Hypothalamus (tissue), 51 donors: ENCODE measurements around the gene MAP3K4.

ENCODE experiments used
- DNase-seq, 51 donors: peaks; one replicate each; lab custom pipeline; 2025; lab: John Stamatoyannopoulos, UW

Gene MAP3K4

DNA sequence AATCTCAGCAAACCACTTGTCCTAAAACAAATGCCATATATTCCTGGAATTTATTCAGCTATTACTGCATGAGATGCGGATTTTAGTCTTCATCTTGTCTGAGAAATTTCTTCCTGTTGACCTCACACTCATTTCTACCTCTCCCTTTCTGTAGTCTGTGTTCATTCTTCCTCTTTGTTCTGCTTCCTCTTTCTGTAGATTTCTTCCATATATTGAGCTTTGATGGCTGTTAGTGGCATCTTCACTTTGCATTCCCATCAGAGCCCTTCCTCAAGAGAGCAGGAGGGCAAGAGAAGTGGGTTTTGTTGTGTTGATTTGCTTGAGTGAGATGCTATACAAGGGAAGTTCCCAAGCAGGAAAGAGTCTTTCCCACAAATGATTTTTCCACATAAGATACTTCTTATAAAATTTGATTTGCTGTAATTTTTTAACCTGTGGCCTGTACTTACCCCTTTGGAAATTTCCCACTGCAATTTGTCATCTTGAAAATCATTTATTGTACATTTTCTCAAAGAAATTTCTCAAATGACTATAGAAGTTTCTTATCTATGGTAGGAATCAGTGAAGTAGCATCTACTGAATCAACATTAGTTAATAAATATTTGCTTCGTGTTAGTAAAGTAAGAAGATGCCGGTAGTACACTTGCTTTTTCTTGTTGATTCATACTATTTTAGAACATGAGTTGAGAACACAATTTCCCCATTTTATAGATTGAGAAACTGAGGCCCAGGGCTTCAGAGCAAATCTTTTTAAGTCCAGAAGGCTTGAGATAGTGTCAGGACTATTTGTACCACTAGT is 43.8 kb downstream of the MAP3K4 start:
- no peak for DNase-seq

DNA sequence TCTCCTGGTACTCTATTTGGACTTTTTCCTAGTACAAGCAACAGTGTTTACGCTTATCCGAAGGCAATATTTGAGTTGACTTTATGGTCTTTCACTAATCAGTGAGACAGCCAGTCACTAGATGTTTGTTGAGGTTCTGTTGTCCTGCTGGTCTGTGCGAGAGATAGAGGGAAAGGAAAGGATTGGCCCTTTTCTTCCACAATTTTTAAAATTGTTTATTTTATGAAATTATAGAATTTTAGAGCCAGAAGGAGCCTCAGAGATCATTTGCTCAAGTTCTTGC is 44.4 kb downstream of the MAP3K4 start:
- DNase-seq: no peak

DNA sequence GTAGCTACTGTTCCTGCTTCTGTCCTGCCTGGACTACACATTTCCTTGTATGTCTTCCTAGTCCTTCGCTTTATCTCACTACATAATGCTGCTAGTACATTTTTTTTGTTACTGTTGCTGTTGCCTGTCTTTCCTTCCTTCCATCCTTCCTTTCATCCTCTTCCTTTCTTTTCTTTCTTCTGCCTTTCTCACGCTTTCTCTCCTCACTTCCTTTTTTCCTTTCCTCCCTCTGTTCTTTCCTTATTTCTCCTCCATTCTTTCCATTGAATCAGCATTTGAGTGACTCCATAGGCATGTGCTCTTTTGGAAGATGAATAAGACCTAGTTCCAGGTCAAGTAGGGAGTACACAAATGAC is 46.3 kb downstream of the MAP3K4 start:
- DNase-seq: no peak

DNA sequence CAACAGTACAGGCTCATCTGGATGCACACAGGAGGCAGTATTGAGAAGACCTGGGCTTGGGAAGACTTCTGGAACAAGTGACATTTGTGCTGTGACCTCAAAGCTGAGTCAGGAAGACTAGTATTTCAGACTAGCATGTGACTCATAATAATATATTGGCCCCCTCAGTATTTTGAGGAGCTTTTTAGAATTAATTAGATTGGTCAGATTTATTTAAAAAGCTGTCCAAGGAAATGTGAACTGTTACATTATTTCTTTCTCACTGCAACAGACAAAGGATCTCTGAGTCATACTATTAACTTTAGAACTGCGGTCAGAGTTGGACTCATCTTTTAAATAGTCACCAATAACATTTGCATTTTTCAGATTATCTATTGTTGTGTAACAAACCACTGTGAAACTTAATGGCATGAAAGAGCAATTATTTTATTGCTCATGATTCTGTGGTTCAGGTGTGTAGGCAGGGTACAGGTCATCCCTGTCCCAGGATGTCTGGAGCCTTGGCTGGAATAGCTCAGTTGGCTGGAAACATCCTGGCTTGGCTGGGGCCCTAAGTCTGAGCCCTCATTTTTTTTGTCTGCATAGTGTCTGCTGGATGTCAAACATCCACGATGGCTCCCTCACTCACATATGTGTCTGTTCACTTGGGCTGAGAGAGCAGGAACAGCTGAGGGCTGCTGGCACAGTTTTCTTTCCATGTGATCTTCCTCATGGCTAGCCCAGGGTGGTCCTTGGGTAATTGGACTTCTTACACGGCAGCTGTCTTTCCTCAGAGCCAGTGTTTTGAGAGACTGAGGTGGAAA is 46.9 kb downstream of the MAP3K4 start:
- peak in 1 of 51 donors; percentile 2 for DNase-seq

DNA sequence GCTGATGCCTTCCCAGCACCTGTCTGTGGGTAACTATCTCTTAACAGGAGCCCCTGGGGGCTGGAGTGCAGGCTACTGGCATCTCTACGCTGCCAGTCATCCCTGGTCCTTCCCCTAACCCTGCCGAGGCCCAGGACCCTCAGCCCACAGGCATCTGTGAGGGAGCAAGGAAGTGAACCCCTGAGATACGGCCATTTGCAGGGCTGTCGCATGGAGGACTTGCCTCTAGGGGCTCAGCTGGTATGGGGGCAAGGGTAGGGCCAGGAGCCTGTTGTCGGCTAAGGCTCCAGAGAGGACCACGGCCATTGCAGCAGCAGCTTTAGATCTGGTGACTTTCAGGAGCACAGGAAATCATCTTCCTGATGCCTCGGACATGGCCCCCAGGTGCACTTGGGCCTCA is 49.7 kb downstream of the MAP3K4 start:
- no peak for DNase-seq

DNA sequence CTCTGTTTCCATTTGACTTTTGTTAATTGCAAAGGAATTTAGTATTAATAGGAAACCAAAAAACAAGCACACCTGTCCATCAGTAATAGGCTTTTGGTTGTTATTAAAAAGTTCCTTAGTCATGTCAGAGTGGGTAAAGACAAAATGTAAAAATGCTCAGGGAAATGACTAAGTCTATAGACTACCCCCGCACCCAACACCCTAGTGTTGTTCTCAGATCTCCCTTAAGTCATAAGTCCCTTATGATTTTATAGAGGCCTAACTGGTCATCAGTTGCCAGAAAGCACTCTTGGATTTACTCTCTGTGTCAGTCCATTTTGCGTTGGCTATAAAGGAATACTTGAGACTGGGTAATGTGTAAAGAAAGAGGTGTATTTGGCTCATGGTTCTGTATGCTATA is 52.8 kb downstream of the MAP3K4 start:
- no peak for DNase-seq

DNA sequence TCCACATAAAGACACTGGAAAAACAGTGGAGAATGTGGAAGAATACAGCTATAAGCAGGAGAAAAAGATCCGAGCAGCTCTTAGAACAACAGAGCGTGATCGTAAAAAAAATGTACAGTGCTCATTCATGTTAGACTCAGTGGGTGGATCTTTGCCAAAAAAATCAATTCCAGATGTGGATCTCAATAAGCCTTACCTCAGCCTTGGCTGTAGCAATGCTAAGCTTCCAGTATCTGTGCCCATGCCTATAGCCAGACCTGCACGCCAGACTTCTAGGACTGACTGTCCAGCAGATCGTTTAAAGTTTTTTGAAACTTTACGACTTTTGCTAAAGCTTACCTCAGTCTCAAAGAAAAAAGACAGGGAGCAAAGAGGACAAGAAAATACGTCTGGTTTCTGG is 57.1 kb downstream of the MAP3K4 start:
- DNase-seq: no peak

DNA sequence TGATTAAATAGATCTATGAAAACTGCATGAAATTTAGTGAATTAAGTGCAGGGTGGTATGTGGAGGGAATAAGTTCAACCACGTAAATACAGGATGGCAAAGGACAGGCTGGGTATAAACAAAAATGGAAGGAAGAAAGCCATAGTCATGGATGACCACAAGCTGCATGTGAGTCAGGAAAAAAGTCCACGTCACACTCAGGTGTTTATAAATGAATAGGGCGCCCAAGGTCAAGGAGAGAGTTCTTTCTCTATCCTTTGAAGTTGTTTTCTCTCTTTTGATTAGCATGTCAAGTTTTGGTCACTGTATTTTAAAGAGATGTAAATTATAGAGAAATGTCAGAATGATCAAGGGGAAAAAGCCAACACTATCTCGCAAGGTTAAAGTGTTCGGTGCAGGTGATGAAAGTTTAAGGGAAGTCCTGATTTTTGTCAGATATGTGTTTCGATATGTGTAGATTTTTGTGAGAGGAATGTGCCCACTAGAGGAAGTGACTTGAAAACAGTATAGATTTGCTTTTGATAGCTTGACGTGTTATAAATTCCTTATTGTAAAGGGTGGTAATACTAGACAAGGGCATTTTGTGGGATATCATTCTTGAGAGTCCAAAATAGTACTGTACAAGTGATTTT is 58.7 kb downstream of the MAP3K4 start:
- DNase-seq: no peak

DNA sequence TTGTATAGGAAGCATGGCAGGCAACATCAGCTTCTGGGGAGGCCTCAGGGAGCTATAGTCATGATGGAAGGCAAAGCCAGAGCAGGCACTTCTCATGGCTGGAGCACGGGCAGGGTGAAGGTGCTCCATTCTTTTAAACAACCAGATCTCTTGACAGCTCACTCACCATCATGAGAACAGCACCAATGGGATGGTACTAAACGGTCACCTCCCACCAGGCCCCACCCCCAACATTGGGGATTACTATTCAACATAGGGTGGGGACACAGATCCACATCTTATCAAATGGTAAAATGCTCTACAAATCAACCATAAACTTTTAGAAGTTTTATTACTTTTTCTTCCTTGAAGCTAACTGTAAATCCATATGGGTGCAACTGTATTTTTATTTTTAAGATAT is 61.5 kb downstream of the MAP3K4 start:
- DNase-seq: no peak

DNA sequence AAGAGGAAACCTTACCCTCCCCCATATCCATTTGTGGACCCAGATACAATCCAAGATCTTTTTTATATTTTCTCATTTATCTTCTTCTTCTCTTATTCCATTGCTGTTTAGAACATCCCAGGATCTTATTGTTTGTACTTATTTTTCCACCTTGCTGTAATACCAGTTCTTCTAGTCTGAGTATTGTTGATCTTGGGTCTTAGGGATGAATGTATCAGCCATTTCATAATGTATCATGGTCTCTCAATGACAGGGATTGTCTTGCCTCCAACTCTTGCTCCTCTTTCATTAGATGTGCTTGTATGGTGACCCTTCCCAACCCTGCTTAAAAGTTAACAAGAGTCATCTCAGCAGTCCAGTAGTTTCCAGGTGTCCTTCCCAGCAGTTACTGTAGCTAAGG is 63.3 kb downstream of the MAP3K4 start:
- DNase-seq: no peak

DNA sequence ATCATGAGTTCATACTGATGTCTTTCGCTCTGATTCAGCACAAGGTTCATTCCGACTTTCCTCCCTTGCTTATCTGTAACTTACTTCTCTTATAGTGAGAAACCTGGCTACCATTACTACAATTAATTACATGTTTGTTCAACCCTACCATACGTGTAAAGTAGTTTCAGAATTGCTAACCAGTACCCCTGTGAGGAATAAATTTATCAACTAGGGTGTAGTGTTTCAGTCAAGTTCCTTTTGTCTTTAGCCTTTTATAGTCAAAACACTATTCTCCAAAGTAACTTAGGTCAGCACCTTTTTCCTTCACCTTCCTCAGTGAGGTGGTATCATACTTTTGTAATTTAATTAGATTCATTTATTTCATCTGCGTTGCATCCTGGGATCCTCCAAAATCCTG is 64.9 kb downstream of the MAP3K4 start:
- no peak for DNase-seq

DNA sequence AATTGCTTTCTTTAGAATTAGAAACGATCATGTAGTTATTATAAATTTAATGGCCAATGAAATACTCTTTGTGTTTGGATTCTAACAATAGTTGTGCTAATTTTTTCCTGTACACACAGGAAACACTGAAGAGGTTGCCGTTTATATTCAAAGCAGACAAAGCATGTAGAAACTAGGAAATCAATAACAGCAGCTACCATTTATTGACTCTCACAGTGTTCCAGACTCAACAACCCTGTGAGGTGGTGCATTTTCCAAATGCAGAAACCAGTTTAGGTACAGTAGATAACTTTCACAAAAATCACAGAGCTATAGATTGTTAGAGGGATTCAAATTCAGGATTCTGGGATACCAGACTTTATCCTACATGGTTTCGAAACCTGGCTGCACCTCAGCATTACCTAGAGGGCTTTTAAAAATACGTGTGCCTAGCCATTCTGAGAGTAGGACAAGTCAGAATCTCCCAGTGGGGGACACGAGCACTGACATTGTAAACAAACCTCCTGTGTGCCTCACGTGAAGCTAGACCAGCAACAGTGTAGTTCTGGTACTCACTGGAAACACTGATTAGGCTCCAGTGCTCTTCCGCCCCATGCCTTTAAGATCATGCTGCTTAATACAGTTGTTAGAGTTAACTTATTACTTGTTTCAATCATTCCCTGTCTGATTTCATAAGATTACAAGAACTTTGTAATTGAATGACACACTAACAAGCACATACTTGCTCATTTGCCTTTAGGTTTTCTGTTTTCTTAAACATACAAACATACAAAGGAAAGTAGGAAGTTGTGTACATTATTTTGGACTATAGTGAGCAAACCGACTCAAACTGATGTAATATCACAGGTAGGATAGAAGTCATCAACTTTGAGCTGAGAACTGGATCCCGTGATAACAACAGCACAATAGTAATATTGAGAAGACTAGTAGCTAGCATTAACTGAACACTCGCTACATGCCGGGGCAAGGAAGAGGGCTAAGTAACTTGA is 65.8 kb downstream of the MAP3K4 start:
- DNase-seq: no peak

DNA sequence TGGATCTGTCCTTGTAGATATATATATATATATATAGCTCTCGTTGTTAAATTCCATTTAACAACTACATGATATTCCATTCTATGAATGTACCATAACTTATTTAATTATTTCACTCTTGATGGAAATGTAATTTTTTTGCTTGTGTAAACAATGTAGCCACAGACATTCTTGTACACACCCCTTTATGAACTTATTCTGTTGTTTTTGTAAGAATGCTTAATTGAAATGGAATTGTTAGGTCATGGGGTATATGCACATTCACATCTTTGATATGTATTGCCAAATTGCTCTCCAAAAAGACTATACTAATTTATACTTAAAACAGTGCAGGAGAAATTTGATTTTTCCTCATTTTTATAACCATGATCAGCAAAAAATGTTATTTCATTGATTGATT is 67.2 kb downstream of the MAP3K4 start:
- DNase-seq: no peak

DNA sequence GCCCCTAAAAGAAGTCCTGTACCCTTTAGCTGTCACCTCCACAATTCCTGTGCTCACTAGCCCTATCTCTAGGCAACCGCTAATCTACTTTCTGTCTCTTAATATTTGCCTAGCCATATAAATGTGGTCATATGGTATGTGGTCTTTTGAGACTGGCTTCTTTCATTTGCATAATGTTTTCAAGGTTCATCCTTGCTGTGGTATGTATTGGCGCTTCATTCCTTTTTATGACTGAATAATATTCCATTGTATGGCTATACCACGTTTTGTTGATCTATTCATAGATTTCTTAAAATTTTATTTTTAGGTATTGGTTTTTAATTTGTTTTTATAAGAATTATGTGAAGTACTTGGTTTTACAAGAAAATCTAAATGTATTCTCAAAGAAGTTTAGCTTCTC is 70.0 kb downstream of the MAP3K4 start:
- no peak for DNase-seq

DNA sequence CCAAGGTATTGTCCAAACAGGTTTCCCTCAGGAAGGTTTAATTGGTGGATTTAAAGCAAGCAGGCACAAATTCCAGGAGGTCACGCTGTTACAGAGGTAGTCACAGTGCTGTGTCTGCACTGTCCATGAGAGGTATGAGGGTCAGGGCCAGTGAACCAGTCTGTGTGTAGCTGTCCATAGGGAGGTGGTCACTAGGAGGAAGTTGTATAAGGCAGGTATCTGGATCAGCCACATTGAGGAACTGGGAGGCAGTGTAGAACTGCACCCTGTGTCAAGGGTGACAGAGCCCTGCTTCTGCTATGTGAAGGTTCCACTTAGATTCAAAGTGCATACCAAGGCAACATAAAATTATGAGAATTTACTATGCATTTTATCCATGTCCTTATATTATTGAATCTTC is 73.3 kb downstream of the MAP3K4 start:
- DNase-seq: no peak

DNA sequence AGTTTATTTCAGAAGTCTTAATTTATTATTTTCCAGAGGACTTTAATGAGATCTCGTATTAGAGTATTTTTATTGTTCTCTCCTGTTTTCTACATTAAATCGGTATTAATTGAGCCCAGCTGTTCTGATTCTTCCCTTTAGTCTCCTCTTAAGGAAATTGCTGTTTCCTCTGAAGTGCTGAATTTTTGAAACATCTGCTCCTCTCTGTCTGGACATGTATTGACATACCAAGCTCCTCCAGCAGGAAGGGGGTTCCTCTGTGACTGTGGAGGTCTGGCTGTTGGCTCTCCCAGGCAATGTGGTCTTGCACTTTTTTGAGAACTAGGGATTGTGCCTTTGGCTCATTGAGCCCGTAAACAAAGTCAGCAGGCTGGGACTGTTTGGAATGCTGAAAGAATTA is 74.9 kb downstream of the MAP3K4 start:
- no peak for DNase-seq

DNA sequence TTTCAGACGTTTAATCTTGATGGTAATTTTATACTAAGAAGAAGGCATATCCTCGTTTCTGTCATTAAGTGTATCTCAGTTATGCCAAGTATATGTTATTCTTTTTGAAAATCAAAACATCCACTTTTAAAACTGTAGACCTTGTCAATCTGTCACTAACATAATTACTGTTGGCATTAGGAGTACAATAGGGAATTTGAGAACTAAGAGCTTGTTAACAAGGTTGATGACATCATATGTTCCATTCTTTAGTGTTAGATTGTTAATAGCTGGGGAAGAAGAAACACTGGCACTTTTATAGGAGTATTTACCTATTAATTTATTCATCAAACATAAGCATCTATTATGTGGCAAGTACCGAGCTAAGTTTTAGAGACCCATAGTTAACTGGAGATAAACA is 76.2 kb downstream of the MAP3K4 start:
- DNase-seq: no peak

DNA sequence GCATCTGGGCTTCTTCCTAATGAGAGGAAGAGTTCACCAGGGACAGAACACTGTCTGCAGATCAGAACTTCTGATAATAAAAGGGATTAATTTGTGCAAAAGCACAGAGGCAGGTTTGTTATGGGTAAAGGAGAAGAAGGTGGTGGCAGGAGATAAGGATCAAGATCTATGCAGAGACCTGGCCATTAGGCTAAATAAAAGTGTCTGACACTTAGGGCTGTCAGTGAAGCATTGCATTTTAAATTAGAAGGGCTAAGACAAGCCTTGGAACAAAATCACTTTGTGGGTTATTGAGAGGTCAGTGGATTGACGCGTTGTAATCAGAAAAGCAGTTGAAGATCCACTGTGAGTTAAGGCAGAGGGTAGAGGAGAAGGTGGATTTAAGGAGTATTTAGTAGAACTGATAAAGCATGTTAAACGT is 76.8 kb downstream of the MAP3K4 start:
- DNase-seq: no peak

DNA sequence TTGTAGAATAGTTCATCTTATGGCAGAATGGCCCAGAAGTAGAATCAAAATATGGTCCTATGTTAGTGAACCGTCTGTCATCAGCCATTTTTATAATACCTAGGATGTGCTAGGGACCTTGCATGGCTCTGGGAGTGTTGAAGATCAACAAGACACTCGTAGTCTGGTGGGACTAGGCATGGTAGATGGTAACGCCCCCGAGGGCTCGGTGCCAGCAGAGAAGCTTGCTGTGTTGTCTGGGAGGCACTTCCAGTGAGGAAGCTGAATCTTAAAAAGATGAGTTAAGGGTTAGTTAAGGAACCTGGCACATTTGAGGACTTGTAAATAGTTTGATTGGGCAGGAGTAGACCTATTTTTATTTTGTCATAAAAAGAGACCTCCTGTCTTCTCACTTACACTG is 82.4 kb downstream of the MAP3K4 start:
- DNase-seq: no peak

DNA sequence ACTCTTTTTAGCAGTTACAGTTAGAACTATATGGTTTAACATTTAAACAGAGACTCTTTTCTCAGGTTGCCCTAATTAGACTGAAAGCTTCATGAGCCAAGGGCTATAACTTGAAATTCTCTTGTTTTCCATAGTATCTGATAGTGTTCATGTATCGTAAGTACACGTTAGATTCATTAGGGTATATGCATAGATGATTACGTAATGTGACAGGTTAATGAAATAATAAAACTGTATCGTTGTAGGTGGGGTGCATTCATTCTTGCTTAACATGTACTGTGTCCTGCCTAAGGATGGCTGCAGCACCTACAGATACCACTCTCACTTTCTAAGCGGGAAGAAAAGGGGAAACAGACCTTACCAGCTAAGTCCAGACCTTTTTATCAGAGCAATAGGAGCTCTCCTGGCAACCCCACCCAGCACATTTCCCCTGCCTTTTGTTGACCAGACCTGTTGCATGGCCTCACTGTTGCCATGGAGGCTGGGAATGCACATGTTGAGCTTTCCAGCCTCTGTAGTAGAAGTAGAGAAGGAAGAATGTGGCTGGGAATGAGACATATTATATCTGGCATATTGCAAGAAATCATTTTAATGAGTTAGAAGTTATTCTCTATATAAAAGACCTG is 83.0 kb downstream of the MAP3K4 start:
- DNase-seq: no peak
